ENCODE data around the gene PPP2R2B. TPM values are rescaled to one million over a fixed set of nuclear protein-coding genes. Genes with fewer than 3 reads are reported as not detected.

Gene PPP2R2B
- total RNA-seq, 2 donors from 2014 or later = 0.35 to 0.93 TPM

GRCh38 chr5:146706321-146706972 is 172.1 kb downstream of the PPP2R2B start:
- DNase-seq = no peak
- TF ChIP-seq CTCF (IDR thresholded peaks at IDR 0.05) = no peak
- H3K36me3 ChIP-seq = no peaks in the 10 kb centered on the region
- H3K4me1 ChIP-seq = no peaks in the 10 kb centered on the region
- no peak overlapping the region for H3K9ac ChIP-seq (ENCODE audit: low read depth in 2 of 2, low read length in 2 of 2)
- intact Hi-C loops (cut with DNase I) = no loop called here
- H3K4me3 ChIP-seq = no peak overlapping the region
- no peaks in the 10 kb centered on the region for H3K9me3 ChIP-seq
- no peaks in the 10 kb centered on the region for H3K27me3 ChIP-seq
- no peak overlapping the region for H3K27ac ChIP-seq

- Histone ChIP-seq H3K27ac (no peak overlapping the region), H3K27me3 (no peaks in the 10 kb centered on the region), H3K9me3 (no peaks in the 10 kb centered on the region), H3K4me3 (no peak overlapping the region), H3K9ac (ENCODE audit: low read depth in 2 of 2, low read length in 2 of 2) (no peak overlapping the region), H3K36me3 (no peaks in the 10 kb centered on the region), H3K4me1 (no peaks in the 10 kb centered on the region)
- intact Hi-C loops (cut with DNase I) = no loop called here
- TF ChIP-seq CTCF (IDR thresholded peaks at IDR 0.05) = no peak
- no peak for DNase-seq
These were observed 173.4 kb downstream of the PPP2R2B start for GRCh38 chr5:146704949-146705665.

- Histone ChIP-seq H3K4me3 (no peak overlapping the region), H3K9ac (ENCODE audit: low read depth in 2 of 2, low read length in 2 of 2) (no peak overlapping the region), H3K4me1 (no peaks in the 10 kb centered on the region), H3K36me3 (no peaks in the 10 kb centered on the region), H3K27me3 (no peaks in the 10 kb centered on the region), H3K9me3 (no peaks in the 10 kb centered on the region), H3K27ac (no peak overlapping the region)
- TF ChIP-seq CTCF (IDR thresholded peaks at IDR 0.05) = no peak
- no peak for DNase-seq
- intact Hi-C loops (cut with DNase I) = no loop called here
These were observed 174.7 kb downstream of the PPP2R2B start for GRCh38 chr5:146703899-146704298.

GRCh38 chr5:146703499-146703898 is 175.1 kb downstream of the PPP2R2B start:
- Histone ChIP-seq H3K27me3 (no peaks in the 10 kb centered on the region), H3K4me1 (no peaks in the 10 kb centered on the region), H3K4me3 (no peak overlapping the region), H3K9ac (ENCODE audit: low read depth in 2 of 2, low read length in 2 of 2) (no peak overlapping the region), H3K27ac (no peak overlapping the region), H3K36me3 (no peaks in the 10 kb centered on the region), H3K9me3 (no peaks in the 10 kb centered on the region)
- no peak for DNase-seq
- TF ChIP-seq CTCF (IDR thresholded peaks at IDR 0.05) = no peak
- intact Hi-C loops (cut with DNase I) = no loop called here

GRCh38 chr5:146699664-146700418 is 178.7 kb downstream of the PPP2R2B start:
- no peak overlapping the region for H3K9ac ChIP-seq (ENCODE audit: low read depth in 2 of 2, low read length in 2 of 2)
- H3K4me3 ChIP-seq = no peak overlapping the region
- H3K9me3 ChIP-seq = no peaks in the 10 kb centered on the region
- H3K36me3 ChIP-seq = no peaks in the 10 kb centered on the region
- TF ChIP-seq CTCF (IDR thresholded peaks at IDR 0.05) = no peak
- no peak for DNase-seq
- intact Hi-C loops (cut with DNase I) = no loop called here
- no peak overlapping the region for H3K27ac ChIP-seq
- no peaks in the 10 kb centered on the region for H3K27me3 ChIP-seq
- no peaks in the 10 kb centered on the region for H3K4me1 ChIP-seq

All from colonic mucosa (tissue), 4 donors.